HG03064 (cell line): ENCODE data around the gene CNTNAP2.
"Not testable (repeated sequence)": the region's sequence is repeated elsewhere in the genome, so short reads cannot be mapped to it uniquely, and the experiment has no call there.

Experiments
- ATAC-seq: cut with Tn5 transposase; IDR thresholded peaks from one replicate; pipeline ENCODE4 v1.9.1; 2021; ENCODE audit warnings: low read depth; ENCODE audit not compliant: unreplicated experiment

The CNTNAP2 gene

GRCh38 chr7:146865696-146866095 is 749.1 kb downstream of the CNTNAP2 start:
- no peak for ATAC-seq

GRCh38 chr7:146874722-146875121 is 758.1 kb downstream of the CNTNAP2 start:
- no peak for ATAC-seq

- ATAC-seq: no peak
These were observed 758.7 kb downstream of the CNTNAP2 start for GRCh38 chr7:146875237-146875785.

GRCh38 chr7:146875981-146876380 is 759.4 kb downstream of the CNTNAP2 start:
- ATAC-seq: no peak

- no peak for ATAC-seq
These were observed 759.8 kb downstream of the CNTNAP2 start for GRCh38 chr7:146876411-146876810.

- no peak for ATAC-seq
These were observed 762.3 kb downstream of the CNTNAP2 start for GRCh38 chr7:146878901-146879300.

GRCh38 chr7:146885231-146885630 is 768.6 kb downstream of the CNTNAP2 start:
- ATAC-seq: no peak

- ATAC-seq: no peak
These were observed 773.4 kb downstream of the CNTNAP2 start for GRCh38 chr7:146889806-146890555.

- no peak for ATAC-seq
These were observed 775.5 kb downstream of the CNTNAP2 start for GRCh38 chr7:146892151-146892550.

GRCh38 chr7:146894927-146895326 is 778.3 kb downstream of the CNTNAP2 start:
- ATAC-seq: no peak

- no peak for ATAC-seq
These were observed 785.7 kb downstream of the CNTNAP2 start for GRCh38 chr7:146902266-146902665.

- no peak for ATAC-seq
These were observed 786.1 kb downstream of the CNTNAP2 start for GRCh38 chr7:146902728-146903127.

- not testable (repeated sequence) for ATAC-seq
These were observed 789.1 kb downstream of the CNTNAP2 start for GRCh38 chr7:146905746-146906145.

- no peak for ATAC-seq
These were observed 806.2 kb downstream of the CNTNAP2 start for GRCh38 chr7:146922782-146923181.

- no peak for ATAC-seq
These were observed 810.2 kb downstream of the CNTNAP2 start for GRCh38 chr7:146926841-146927240.

- no peak for ATAC-seq
These were observed 821.2 kb downstream of the CNTNAP2 start for GRCh38 chr7:146937836-146938235.

- no peak for ATAC-seq
These were observed 826.9 kb downstream of the CNTNAP2 start for GRCh38 chr7:146943483-146943882.

GRCh38 chr7:146948703-146949102 is 832.1 kb downstream of the CNTNAP2 start:
- ATAC-seq: no peak

- no peak for ATAC-seq
These were observed 839.7 kb downstream of the CNTNAP2 start for GRCh38 chr7:146956321-146956720.

GRCh38 chr7:146956853-146957252 is 840.3 kb downstream of the CNTNAP2 start:
- ATAC-seq: no peak

- ATAC-seq: no peak
These were observed 844.3 kb downstream of the CNTNAP2 start for GRCh38 chr7:146960773-146961391.

GRCh38 chr7:146961617-146962016 is 845.0 kb downstream of the CNTNAP2 start:
- ATAC-seq: no peak
